DND-41 (cell line): Measurements from ENCODE around the gene BICRAL.

ENCODE experiments used
- ATAC-seq: fragments of 200-7000 bp; cut with Tn5 transposase; 3 replicates; pipeline ENCODE4 v1.9.1; 2021; ENCODE audit warnings: low read depth; ENCODE audit not compliant: insufficient read depth
- DNase-seq: peaks from one replicate; pipeline ENCODE4 v3.0.0-alpha.2; 2020
- H2AFZ ChIP-seq: 2 replicates; pipeline ENCODE4 v1.6.0; 2012; ENCODE audit warnings: low read depth, low read length
- H3K27ac ChIP-seq: 2 replicates; pipeline ENCODE4 v1.5.1; 2012; ENCODE audit warnings: low read length, inconsistent platforms
- H3K27me3 ChIP-seq: fragments of 200-600 bp; sonication (generic); 2 replicates; pipeline ENCODE4 v1.6.0; 2012; ENCODE audit warnings: low read length, mild to moderate bottlenecking, inconsistent platforms; ENCODE audit not compliant: insufficient read depth, poor library complexity
- H3K36me3 ChIP-seq: 2 replicates; pipeline ENCODE4 v1.5.1; 2012; ENCODE audit warnings: low read length, inconsistent platforms; ENCODE audit not compliant: insufficient read depth
- H3K4me1 ChIP-seq: 2 replicates; pipeline ENCODE4 v1.5.1; 2012; ENCODE audit warnings: mild to moderate bottlenecking, low read length; ENCODE audit not compliant: insufficient read depth
- H3K4me2 ChIP-seq: 2 replicates; pipeline ENCODE4 v1.6.0; 2012; ENCODE audit warnings: mild to moderate bottlenecking, moderate library complexity, low read length, inconsistent platforms; ENCODE audit not compliant: insufficient read depth
- H3K4me3 ChIP-seq, 2 experiments: fragments of 200-600 bp in 1 of 2; shearing (Covaris generic) in 1 of 2; 2 replicates each; pipeline ENCODE4 v1.5.1; 2012 to 2016; ENCODE audit warnings: inconsistent platforms in 2 of 2, low read length in 2 of 2, mild to moderate bottlenecking in 2 of 2, low read depth in 1 of 2, moderate library complexity in 1 of 2
- H3K79me2 ChIP-seq: 2 replicates; pipeline ENCODE4 v1.6.0; 2012; ENCODE audit warnings: low read length, inconsistent platforms; ENCODE audit not compliant: insufficient read depth
- H3K9ac ChIP-seq: 2 replicates; pipeline ENCODE4 v1.6.0; 2012; ENCODE audit warnings: low read depth, mild to moderate bottlenecking, inconsistent platforms, low read length, moderate library complexity
- H3K9me3 ChIP-seq: 2 replicates; pipeline ENCODE4 v1.5.1; 2012; ENCODE audit warnings: low read length, moderate library complexity, mild to moderate bottlenecking, inconsistent platforms; ENCODE audit not compliant: insufficient read depth, severe bottlenecking
- H4K20me1 ChIP-seq: 2 replicates; pipeline ENCODE4 v1.6.0; 2012; ENCODE audit warnings: low read length; ENCODE audit not compliant: insufficient read depth
- CTCF ChIP-seq: IDR thresholded peaks from 2 replicates; pipeline ENCODE4 v1.5.1; 2012; ENCODE audit warnings: borderline replicate concordance, low read length, moderate library complexity, mild to moderate bottlenecking; ENCODE audit not compliant: poor library complexity, severe bottlenecking; ENCODE audit errors: extremely low read depth
- EZH2 ChIP-seq: IDR thresholded peaks from 3 replicates; pipeline ENCODE4 v1.6.1; 2012; ENCODE audit warnings: borderline replicate concordance, low read depth, mild to moderate bottlenecking, moderate library complexity, low read length, inconsistent platforms; ENCODE audit not compliant: severe bottlenecking

BICRAL gene

GRCh38 chr6:42821341-42821668 lies 39.5 kb downstream of the BICRAL start:
- H4K20me1 ChIP-seq = no peaks in the 10 kb centered on the region
- no peak overlapping the region for H3K4me2 ChIP-seq
- no peak overlapping the region for H3K9ac ChIP-seq
- peaks cover 21% of the 10 kb centered on the region; the same call in 1 of the 2 replicates for H3K36me3 ChIP-seq
- H3K9me3 ChIP-seq = no peaks in the 10 kb centered on the region
- H3K4me3 ChIP-seq = no peak overlapping the region
- H2AFZ ChIP-seq = no peak overlapping the region
- no peaks in the 10 kb centered on the region for H3K79me2 ChIP-seq
- no peak for DNase-seq
- ATAC-seq = no peak
- H3K4me1 ChIP-seq = no peaks in the 10 kb centered on the region
- TF ChIP-seq CTCF = no peak
- no peaks in the 10 kb centered on the region for H3K27me3 ChIP-seq
- H3K27ac ChIP-seq = no peak overlapping the region

GRCh38 chr6:42821846-42822245 lies 40.0 kb downstream of the BICRAL start:
- no peak overlapping the region for H3K27ac ChIP-seq
- H3K9me3 ChIP-seq = no peaks in the 10 kb centered on the region
- no peak overlapping the region for H2AFZ ChIP-seq
- ATAC-seq = no peak
- peaks cover 24% of the 10 kb centered on the region; the same call in 1 of the 2 replicates for H3K36me3 ChIP-seq
- no peak overlapping the region for H3K9ac ChIP-seq
- TF ChIP-seq CTCF (no peak), EZH2 (no peak)
- H3K4me1 ChIP-seq = no peaks in the 10 kb centered on the region
- no peaks in the 10 kb centered on the region for H4K20me1 ChIP-seq
- no peaks in the 10 kb centered on the region for H3K27me3 ChIP-seq
- no peak for DNase-seq
- no peak overlapping the region for H3K4me2 ChIP-seq
- no peaks in the 10 kb centered on the region for H3K79me2 ChIP-seq
- H3K4me3 ChIP-seq = no peak overlapping the region

GRCh38 chr6:42829561-42830092 lies 47.8 kb downstream of the BICRAL start:
- no peak overlapping the region for H2AFZ ChIP-seq
- H3K36me3 ChIP-seq = peaks cover 39% of the 10 kb centered on the region
- no peak overlapping the region for H3K9ac ChIP-seq
- H3K4me1 ChIP-seq = no peaks in the 10 kb centered on the region
- H4K20me1 ChIP-seq = no peaks in the 10 kb centered on the region
- TF ChIP-seq EZH2 (no peak), CTCF (no peak)
- H3K79me2 ChIP-seq = no peaks in the 10 kb centered on the region
- no peak overlapping the region for H3K4me2 ChIP-seq
- no peak for ATAC-seq
- no peak overlapping the region for H3K4me3 ChIP-seq
- DNase-seq = no peak
- no peaks in the 10 kb centered on the region for H3K27me3 ChIP-seq
- no peak overlapping the region for H3K27ac ChIP-seq
- no peaks in the 10 kb centered on the region for H3K9me3 ChIP-seq

GRCh38 chr6:42831237-42831636 lies 49.4 kb downstream of the BICRAL start:
- Histone ChIP-seq H3K36me3 (peaks cover 44% of the 10 kb centered on the region), H3K27me3 (no peaks in the 10 kb centered on the region), H4K20me1 (no peaks in the 10 kb centered on the region), H3K9ac (no peak overlapping the region), H3K4me3 (no peak overlapping the region), H2AFZ (no peak overlapping the region), H3K79me2 (no peaks in the 10 kb centered on the region), H3K9me3 (no peaks in the 10 kb centered on the region), H3K27ac (no peak overlapping the region), H3K4me2 (no peak overlapping the region), H3K4me1 (no peaks in the 10 kb centered on the region)
- TF ChIP-seq EZH2 (no peak), CTCF (no peak)
- DNase-seq (no peak), ATAC-seq (no peak)
